PC-3 (cell line): ENCODE measurements around the gene TSPAN4.

Experiments used
- CTCF ChIP-seq: fragments of 300-600 bp; sonication (generic); conservative IDR thresholded peaks from 2 replicates; pipeline ENCODE4 v1.5.1; 2017; ENCODE audit warnings: antibody characterized with exemption, low read depth, mild to moderate bottlenecking, low read length
- EZH2 ChIP-seq: fragments of 300-600 bp; sonication (generic); IDR thresholded peaks from one replicate; pipeline ENCODE4 v1.6.1; 2017; ENCODE audit warnings: antibody characterized with exemption, mild to moderate bottlenecking, low read length; ENCODE audit not compliant: unreplicated experiment
- EZH2phosphoT487 ChIP-seq: fragments of 300-600 bp; sonication (generic); IDR thresholded peaks from 2 replicates; pipeline ENCODE4 v1.6.1; 2018; ENCODE audit warnings: mild to moderate bottlenecking, antibody characterized with exemption, low read length, borderline replicate concordance

- no peak for TF ChIP-seq CTCF
- TF ChIP-seq EZH2 = no peak
- no peak for TF ChIP-seq EZH2phosphoT487
Observed at GRCh38 chr11:897253-898142, 54.8 kb downstream of the TSPAN4 start.
